MM.1S (cell line): ENCODE results near the gene ACKR1.

ENCODE experiments used
- CTCF ChIP-seq: fragments of 300-600 bp; sonication (generic); IDR thresholded peaks from 2 replicates; pipeline ENCODE4 v1.5.1; 2016; ENCODE audit warnings: antibody characterized with exemption, low read length, mixed read lengths
- EZH2 ChIP-seq: fragments of 300-600 bp; sonication (generic); optimal IDR thresholded peaks from 2 replicates; pipeline ENCODE3; 2017; ENCODE audit warnings: low read depth, mild to moderate bottlenecking, antibody characterized with exemption, low read length, mixed read lengths
- EZH2phosphoT487 ChIP-seq: fragments of 300-600 bp; sonication (generic); IDR thresholded peaks from 2 replicates; pipeline ENCODE4 v1.6.1; 2018; ENCODE audit warnings: antibody characterized with exemption, low read length

GRCh38 chr1:159229896-159230295, 25.2 kb downstream of the ACKR1 start:
- TF ChIP-seq CTCF, result no peak
- no peak for TF ChIP-seq EZH2
- no peak for TF ChIP-seq EZH2phosphoT487
